PC-3 (cell line): Measurements from ENCODE around the gene RHBDL2.

Experiments
- EZH2 ChIP-seq: fragments of 300-600 bp; sonication (generic); IDR thresholded peaks from one replicate; pipeline ENCODE4 v1.6.1; 2017; ENCODE audit warnings: antibody characterized with exemption, mild to moderate bottlenecking, low read length; ENCODE audit not compliant: unreplicated experiment
- EZH2phosphoT487 ChIP-seq: fragments of 300-600 bp; sonication (generic); IDR thresholded peaks from 2 replicates; pipeline ENCODE4 v1.6.1; 2018; ENCODE audit warnings: mild to moderate bottlenecking, antibody characterized with exemption, low read length, borderline replicate concordance
- TF ChIP-seq, protein P1 (sequence below): fragments of 300-600 bp; sonication (generic); conservative IDR thresholded peaks from 2 replicates; pipeline ENCODE4 v1.5.1; 2017; ENCODE audit warnings: antibody characterized with exemption, low read depth, mild to moderate bottlenecking, low read length

DNA sequence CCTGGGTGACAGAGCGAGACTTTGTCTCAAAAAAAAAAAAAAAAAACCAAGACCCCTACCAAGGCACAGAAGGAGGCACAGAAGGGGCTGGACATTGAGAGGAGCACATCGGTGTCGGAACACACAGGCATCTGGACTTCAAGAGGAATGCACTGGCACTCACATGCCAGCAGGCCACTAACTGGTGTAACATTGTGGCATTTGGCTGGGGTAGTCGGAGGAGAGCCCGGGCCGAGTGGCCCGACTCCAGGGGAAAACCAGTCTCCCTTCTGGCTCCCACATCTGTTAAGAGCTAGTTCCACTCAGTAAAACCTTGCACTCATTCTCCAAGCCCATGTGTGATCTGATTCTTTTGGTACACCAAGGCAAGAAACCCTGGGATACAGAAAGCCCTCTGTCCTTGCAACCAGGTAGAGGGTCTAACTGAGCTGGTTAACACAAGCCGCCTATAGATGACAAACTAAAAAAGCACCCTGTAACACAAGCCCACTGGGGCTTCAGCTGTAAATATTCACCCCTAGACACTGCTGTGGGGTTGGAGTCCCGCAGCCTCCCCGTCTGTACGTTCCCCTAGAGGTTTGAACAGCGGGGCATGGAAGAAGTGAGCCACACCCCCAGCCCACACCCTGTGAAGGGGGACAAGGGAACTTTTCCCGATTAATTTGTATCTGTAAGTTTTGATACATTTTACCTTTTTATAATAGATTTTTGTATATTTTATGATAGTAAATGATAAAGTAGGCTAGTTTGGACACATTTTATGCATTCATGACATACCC is 32.2 kb upstream of the RHBDL2 start:
- TF ChIP-seq, protein P1, sequence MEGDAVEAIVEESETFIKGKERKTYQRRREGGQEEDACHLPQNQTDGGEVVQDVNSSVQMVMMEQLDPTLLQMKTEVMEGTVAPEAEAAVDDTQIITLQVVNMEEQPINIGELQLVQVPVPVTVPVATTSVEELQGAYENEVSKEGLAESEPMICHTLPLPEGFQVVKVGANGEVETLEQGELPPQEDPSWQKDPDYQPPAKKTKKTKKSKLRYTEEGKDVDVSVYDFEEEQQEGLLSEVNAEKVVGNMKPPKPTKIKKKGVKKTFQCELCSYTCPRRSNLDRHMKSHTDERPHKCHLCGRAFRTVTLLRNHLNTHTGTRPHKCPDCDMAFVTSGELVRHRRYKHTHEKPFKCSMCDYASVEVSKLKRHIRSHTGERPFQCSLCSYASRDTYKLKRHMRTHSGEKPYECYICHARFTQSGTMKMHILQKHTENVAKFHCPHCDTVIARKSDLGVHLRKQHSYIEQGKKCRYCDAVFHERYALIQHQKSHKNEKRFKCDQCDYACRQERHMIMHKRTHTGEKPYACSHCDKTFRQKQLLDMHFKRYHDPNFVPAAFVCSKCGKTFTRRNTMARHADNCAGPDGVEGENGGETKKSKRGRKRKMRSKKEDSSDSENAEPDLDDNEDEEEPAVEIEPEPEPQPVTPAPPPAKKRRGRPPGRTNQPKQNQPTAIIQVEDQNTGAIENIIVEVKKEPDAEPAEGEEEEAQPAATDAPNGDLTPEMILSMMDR = no peak
- TF ChIP-seq EZH2 (no peak), EZH2phosphoT487 (no peak)
